PC-3 (cell line): Measurements from ENCODE around the gene FNDC5.

Experiments
- EZH2phosphoT487 ChIP-seq: fragments of 300-600 bp; sonication (generic); IDR thresholded peaks from 2 replicates; pipeline ENCODE4 v1.6.1; 2018; ENCODE audit warnings: mild to moderate bottlenecking, antibody characterized with exemption, low read length, borderline replicate concordance
- TF ChIP-seq, protein P1 (sequence below): fragments of 300-600 bp; sonication (generic); conservative IDR thresholded peaks from 2 replicates; pipeline ENCODE4 v1.5.1; 2017; ENCODE audit warnings: antibody characterized with exemption, low read depth, mild to moderate bottlenecking, low read length

DNA sequence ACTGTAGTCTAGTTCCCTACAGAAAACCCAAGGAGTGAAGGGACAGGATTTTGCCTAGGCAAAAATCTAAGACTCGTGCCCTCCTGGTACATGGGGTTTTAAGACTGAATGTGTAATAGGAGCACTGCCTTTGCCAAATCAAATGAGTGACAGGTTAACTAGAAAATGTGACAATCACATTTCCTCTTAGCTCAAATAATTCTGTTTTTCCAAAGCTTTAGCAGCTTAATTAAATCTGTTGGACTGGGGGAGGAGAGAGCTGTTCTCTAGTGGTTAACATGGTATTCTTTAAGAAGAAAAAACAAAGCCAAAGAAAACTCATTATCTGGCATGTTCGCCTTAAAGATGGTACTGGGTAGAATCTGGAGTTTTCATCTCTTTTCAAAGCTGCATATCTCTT, 12.6 kb downstream of the FNDC5 start:
- TF ChIP-seq, protein P1, sequence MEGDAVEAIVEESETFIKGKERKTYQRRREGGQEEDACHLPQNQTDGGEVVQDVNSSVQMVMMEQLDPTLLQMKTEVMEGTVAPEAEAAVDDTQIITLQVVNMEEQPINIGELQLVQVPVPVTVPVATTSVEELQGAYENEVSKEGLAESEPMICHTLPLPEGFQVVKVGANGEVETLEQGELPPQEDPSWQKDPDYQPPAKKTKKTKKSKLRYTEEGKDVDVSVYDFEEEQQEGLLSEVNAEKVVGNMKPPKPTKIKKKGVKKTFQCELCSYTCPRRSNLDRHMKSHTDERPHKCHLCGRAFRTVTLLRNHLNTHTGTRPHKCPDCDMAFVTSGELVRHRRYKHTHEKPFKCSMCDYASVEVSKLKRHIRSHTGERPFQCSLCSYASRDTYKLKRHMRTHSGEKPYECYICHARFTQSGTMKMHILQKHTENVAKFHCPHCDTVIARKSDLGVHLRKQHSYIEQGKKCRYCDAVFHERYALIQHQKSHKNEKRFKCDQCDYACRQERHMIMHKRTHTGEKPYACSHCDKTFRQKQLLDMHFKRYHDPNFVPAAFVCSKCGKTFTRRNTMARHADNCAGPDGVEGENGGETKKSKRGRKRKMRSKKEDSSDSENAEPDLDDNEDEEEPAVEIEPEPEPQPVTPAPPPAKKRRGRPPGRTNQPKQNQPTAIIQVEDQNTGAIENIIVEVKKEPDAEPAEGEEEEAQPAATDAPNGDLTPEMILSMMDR: no peak
- TF ChIP-seq EZH2phosphoT487: no peak
